ENCODE measurements around the gene DSCAM.

- TF ChIP-seq CTCF (IDR thresholded peaks at IDR 0.05 in 8 of 11, conservative IDR thresholded peaks at IDR 0.05 in 3 of 11) (no peak), POLR2AphosphoS5 (IDR thresholded peaks at IDR 0.05) (no peak), POLR2A (IDR thresholded peaks at IDR 0.05) (no peak)
These were observed 6.4 kb downstream of the DSCAM start for GRCh38 chr21:40840401-40841125.

Measured in spleen (tissue), 7 donors.